WTC11 (cell line): Measurements from ENCODE around the gene TCTN2. TPM values are rescaled to one million over a fixed set of nuclear protein-coding genes. Genes with fewer than 3 reads are reported as not detected.

Source experiments
- ATAC-seq: fragments of 200-7000 bp; cut with Tn5 transposase; 2 replicates; pipeline ENCODE4 v1.10.0; 2021; ENCODE audit warnings: mild to moderate bottlenecking, moderate library complexity
- CTCF ChIA-PET: fragments of 300-600 bp; sonication (Branson Sonifier 250); formaldehyde crosslinking; loops from one replicate; lab custom pipeline; 2021; ENCODE audit warnings: antibody characterized with exemption; lab: Charles Lee
- POLR2A ChIA-PET: fragments of 350-600 bp; sonication (Branson Sonifier 250); formaldehyde crosslinking; loops from one replicate; lab custom pipeline; 2021; ENCODE audit warnings: antibody characterized with exemption; lab: Charles Lee
- DNase-seq: peaks from one replicate; pipeline ENCODE4 v3.0.0; 2021; ENCODE audit warnings: low spot score
- H3K27ac Mint-ChIP-seq: 2 replicates; pipeline ENCODE4 v1.8.0; 2021; ENCODE audit warnings: mixed read lengths
- H3K27me3 Mint-ChIP-seq: 2 replicates; pipeline ENCODE4 v1.8.0; 2021; ENCODE audit warnings: low read depth, mild to moderate bottlenecking, moderate library complexity, mixed read lengths
- H3K36me3 Mint-ChIP-seq: 2 replicates; pipeline ENCODE4 v1.8.0; 2021; ENCODE audit warnings: mixed read lengths
- H3K4me1 Mint-ChIP-seq: 2 replicates; pipeline ENCODE4 v1.8.0; 2022; ENCODE audit warnings: mixed read lengths
- H3K4me3 Mint-ChIP-seq: 2 replicates; pipeline ENCODE4 v1.8.0; 2021; ENCODE audit warnings: mild to moderate bottlenecking, moderate library complexity, mixed read lengths
- H3K9me3 Mint-ChIP-seq: 2 replicates; pipeline ENCODE4 v1.8.0; 2021; ENCODE audit warnings: mixed read lengths
- CBFB ChIP-seq: sonication (generic); formaldehyde crosslinking; IDR thresholded peaks from 2 replicates; pipeline ENCODE4 v1.8.1; 2022; ENCODE audit warnings: mild to moderate bottlenecking, low read depth, missing genetic modification reagents
- HMGA2 ChIP-seq: fragments of 250-450 bp; sonication (Bioruptor Pico); IDR thresholded peaks from 2 replicates; pipeline ENCODE4 v1.4.0; 2021; ENCODE audit warnings: mild to moderate bottlenecking, moderate library complexity
- IRF2 ChIP-seq: sonication (generic); formaldehyde crosslinking; IDR thresholded peaks from 2 replicates; pipeline ENCODE4 v1.8.0; 2022; ENCODE audit warnings: low read depth, missing genetic modification reagents, borderline replicate concordance
- KAT7 ChIP-seq: sonication (generic); formaldehyde crosslinking; IDR thresholded peaks from 2 replicates; pipeline ENCODE4 v1.8.1; 2023; ENCODE audit warnings: missing genetic modification reagents, mild to moderate bottlenecking, borderline replicate concordance
- MXD4 ChIP-seq: fragments of 250-450 bp; sonication (Bioruptor Pico); IDR thresholded peaks from 2 replicates; pipeline ENCODE4 v1.8.0; 2021; ENCODE audit warnings: mild to moderate bottlenecking, moderate library complexity, borderline replicate concordance
- NFYB ChIP-seq: sonication (generic); formaldehyde crosslinking; conservative IDR thresholded peaks from 2 replicates; pipeline ENCODE4 v1.8.0; 2022; ENCODE audit warnings: low read depth, missing genetic modification reagents
- RELA ChIP-seq: sonication (generic); formaldehyde crosslinking; IDR thresholded peaks from 2 replicates; pipeline ENCODE4 v1.8.1; 2022; ENCODE audit warnings: missing genetic modification reagents, mild to moderate bottlenecking, borderline replicate concordance
- ZNF416 ChIP-seq: fragments of 250-450 bp; sonication (Bioruptor Pico); IDR thresholded peaks from 2 replicates; pipeline ENCODE4 v1.9.0; 2021; ENCODE audit warnings: mild to moderate bottlenecking, inconsistent platforms
- total RNA-seq: library from RNA; stranded (reverse); gene quantifications from 3 replicates; pipeline ENCODE4 v1.2.3, GENCODE V29; 2021
- TF ChIP-seq, protein P1 (sequence below): sonication (generic); formaldehyde crosslinking; IDR thresholded peaks from 2 replicates; pipeline ENCODE4 v1.8.0; 2022; ENCODE audit warnings: mild to moderate bottlenecking, missing genetic modification reagents
- TF ChIP-seq, protein P2 (sequence below): sonication (generic); formaldehyde crosslinking; IDR thresholded peaks from 2 replicates; pipeline ENCODE4 v1.8.1; 2023; ENCODE audit warnings: mild to moderate bottlenecking, missing genetic modification reagents, moderate library complexity
- TF ChIP-seq, protein P3 (sequence below): sonication (generic); formaldehyde crosslinking; IDR thresholded peaks from 2 replicates; pipeline ENCODE4 v1.8.0; 2022; ENCODE audit warnings: mild to moderate bottlenecking, missing genetic modification reagents
- TF ChIP-seq, protein P4 (sequence below): sonication (generic); formaldehyde crosslinking; IDR thresholded peaks from 2 replicates; pipeline ENCODE4 v1.8.0; 2023; ENCODE audit warnings: missing genetic modification reagents
- TF ChIP-seq, protein P5 (sequence below): sonication (generic); formaldehyde crosslinking; IDR thresholded peaks from 2 replicates; pipeline ENCODE4 v1.8.0; 2023; ENCODE audit warnings: missing genetic modification reagents, mild to moderate bottlenecking, borderline replicate concordance

The TCTN2 gene
- total RNA-seq, 1 experiment from 2014 or later, result 6.2 TPM

DNA sequence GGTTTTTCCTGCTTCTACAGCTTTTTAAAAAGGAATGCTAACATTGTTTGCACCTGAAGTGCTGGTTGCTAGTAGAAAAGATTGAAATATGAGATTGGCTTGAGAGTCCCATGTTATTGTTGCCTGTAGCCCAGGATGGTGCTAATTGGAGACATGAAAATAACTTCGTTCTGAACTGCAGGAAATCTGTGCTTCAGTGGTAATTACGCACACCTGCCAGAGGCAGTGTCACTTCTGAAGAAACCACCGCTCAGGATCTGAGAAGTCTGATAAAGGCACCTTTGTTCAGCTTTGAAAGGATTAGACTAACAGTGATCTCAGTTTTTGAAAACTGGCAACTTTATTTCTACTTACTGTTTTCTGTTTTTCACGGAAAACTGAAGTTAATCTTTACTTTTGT is 25.7 kb downstream of the TCTN2 start:
- H3K36me3 Mint-ChIP-seq, result no peaks in the 10 kb centered on the region
- no peak overlapping the region for H3K4me3 Mint-ChIP-seq
- ATAC-seq, result no peak
- H3K27ac Mint-ChIP-seq, result no peak overlapping the region
- ChIA-PET POLR2A (no interaction called here), CTCF (no interaction called here)
- H3K4me1 Mint-ChIP-seq, result no peaks in the 10 kb centered on the region
- no peaks in the 10 kb centered on the region for H3K9me3 Mint-ChIP-seq
- H3K27me3 Mint-ChIP-seq, result no peaks in the 10 kb centered on the region
- no peak for DNase-seq
- TF ChIP-seq MXD4 (CRISPR knock-in tag) (no peak), CBFB (CRISPR knock-in tag) (no peak), RELA (CRISPR knock-in tag) (no peak), IRF2 (no peak)

DNA sequence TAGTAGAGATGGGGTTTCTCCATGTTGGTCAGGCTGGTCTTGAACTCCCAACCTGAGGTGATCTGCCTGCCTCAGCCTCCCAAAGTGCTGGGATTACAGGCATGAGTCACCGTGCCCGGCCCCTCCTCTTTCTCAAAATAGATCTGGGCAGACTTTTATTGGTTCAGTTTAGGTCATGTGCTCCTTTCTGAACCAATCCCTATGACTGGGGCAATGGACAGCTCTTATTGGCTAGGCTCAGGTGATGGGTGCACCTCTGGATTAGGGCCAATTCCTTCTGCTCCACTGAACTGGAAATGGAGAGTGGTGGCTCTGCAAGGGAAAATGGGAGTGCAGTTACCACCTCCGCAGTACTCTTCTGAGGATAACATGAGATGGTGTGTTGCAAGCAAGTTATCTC is 35.0 kb downstream of the TCTN2 start:
- Mint-ChIP-seq H3K27ac (no peak overlapping the region), H3K27me3 (no peaks in the 10 kb centered on the region), H3K4me3 (no peak overlapping the region)
- ATAC-seq (peak; percentile 47), DNase-seq (no peak)
- POLR2A ChIA-PET, result no interaction called here
- TF ChIP-seq, protein P1, sequence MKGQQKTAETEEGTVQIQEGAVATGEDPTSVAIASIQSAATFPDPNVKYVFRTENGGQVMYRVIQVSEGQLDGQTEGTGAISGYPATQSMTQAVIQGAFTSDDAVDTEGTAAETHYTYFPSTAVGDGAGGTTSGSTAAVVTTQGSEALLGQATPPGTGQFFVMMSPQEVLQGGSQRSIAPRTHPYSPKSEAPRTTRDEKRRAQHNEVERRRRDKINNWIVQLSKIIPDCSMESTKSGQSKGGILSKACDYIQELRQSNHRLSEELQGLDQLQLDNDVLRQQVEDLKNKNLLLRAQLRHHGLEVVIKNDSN, result peak; percentile 16; the same call in 1 of the 2 replicates
- TF ChIP-seq, protein P2, sequence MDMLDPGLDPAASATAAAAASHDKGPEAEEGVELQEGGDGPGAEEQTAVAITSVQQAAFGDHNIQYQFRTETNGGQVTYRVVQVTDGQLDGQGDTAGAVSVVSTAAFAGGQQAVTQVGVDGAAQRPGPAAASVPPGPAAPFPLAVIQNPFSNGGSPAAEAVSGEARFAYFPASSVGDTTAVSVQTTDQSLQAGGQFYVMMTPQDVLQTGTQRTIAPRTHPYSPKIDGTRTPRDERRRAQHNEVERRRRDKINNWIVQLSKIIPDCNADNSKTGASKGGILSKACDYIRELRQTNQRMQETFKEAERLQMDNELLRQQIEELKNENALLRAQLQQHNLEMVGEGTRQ (CRISPR knock-in tag), result 0 out of 2 replicates have a peak, but pooled peaks have one; percentile 37
- no peak for TF ChIP-seq KAT7 (CRISPR knock-in tag)
- no peak for TF ChIP-seq HMGA2 (CRISPR knock-in tag)
- TF ChIP-seq NFYB, result 0 out of 2 replicates have a peak, but pooled peaks have one; percentile 15
- no peak for TF ChIP-seq ZNF416
- TF ChIP-seq, all 79 proteins: peak for 3
- Mint-ChIP-seq H3K4me1 (no peaks in the 10 kb centered on the region), H3K36me3 (peaks cover 2% of the 10 kb centered on the region), H3K9me3 (0 out of 2 replicates have a peak, but pooled peaks cover 3% of the 10 kb centered on the region)
- CTCF ChIA-PET, result no interaction called here

DNA sequence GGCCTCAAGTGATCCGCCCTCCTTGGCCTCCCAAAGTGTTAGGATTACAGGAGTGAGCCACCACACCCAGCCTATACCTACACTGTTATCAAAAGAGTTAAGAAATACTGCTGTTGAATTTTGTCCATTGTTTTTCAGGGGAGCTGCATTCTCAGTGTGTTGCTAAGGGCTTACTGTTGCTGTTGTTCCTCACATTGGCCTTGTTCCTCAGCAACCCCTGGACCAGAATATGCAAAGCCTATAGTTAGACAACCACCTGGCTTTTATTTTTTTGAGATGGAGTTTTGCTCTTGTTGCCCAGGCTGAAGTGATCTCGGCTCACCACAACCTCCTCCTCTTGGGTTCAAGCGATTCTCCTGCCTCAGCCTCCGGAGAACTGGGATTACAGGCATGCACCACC is 36.6 kb downstream of the TCTN2 start:
- DNase-seq, result no peak
- POLR2A ChIA-PET, result no interaction called here
- Mint-ChIP-seq H3K4me3 (no peak overlapping the region), H3K27ac (no peak overlapping the region), H3K4me1 (no peaks in the 10 kb centered on the region), H3K9me3 (0 out of 2 replicates have a peak, but pooled peaks cover 3% of the 10 kb centered on the region), H3K36me3 (peaks cover 2% of the 10 kb centered on the region), H3K27me3 (no peaks in the 10 kb centered on the region)
- CTCF ChIA-PET, result no interaction called here
- TF ChIP-seq, protein P3, sequence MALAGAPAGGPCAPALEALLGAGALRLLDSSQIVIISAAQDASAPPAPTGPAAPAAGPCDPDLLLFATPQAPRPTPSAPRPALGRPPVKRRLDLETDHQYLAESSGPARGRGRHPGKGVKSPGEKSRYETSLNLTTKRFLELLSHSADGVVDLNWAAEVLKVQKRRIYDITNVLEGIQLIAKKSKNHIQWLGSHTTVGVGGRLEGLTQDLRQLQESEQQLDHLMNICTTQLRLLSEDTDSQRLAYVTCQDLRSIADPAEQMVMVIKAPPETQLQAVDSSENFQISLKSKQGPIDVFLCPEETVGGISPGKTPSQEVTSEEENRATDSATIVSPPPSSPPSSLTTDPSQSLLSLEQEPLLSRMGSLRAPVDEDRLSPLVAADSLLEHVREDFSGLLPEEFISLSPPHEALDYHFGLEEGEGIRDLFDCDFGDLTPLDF (CRISPR knock-in tag), result no peak
- TF ChIP-seq, protein P4, sequence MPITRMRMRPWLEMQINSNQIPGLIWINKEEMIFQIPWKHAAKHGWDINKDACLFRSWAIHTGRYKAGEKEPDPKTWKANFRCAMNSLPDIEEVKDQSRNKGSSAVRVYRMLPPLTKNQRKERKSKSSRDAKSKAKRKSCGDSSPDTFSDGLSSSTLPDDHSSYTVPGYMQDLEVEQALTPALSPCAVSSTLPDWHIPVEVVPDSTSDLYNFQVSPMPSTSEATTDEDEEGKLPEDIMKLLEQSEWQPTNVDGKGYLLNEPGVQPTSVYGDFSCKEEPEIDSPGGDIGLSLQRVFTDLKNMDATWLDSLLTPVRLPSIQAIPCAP, result no peak
- ATAC-seq, result no peak

DNA sequence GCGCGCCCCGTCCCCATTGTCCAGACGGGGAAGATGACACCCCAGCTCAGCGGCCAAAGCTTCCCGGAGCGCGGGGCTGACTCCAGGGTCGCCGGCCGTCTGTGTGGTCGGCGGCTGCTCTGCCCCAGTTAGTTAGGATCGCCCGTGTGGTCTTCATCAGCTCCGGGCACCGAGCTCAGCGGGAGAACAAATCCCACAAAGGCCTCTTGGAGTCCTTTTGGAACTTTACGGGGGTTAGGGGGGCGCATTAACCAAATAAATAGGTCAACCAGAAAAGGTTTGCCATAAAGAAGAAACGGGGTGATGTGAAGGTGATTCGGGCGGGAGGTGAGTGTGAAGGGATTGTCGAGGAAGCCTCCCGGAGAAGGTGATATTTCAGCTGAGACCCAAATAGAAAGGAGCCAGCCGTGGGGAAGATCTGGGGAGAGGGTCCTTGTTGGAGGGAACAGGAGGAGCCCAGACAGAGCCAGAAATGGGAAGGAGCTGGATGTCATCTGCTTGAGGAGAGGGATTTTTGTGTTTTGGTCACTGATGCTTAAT is 41.9 kb downstream of the TCTN2 start:
- TF ChIP-seq, protein P5, sequence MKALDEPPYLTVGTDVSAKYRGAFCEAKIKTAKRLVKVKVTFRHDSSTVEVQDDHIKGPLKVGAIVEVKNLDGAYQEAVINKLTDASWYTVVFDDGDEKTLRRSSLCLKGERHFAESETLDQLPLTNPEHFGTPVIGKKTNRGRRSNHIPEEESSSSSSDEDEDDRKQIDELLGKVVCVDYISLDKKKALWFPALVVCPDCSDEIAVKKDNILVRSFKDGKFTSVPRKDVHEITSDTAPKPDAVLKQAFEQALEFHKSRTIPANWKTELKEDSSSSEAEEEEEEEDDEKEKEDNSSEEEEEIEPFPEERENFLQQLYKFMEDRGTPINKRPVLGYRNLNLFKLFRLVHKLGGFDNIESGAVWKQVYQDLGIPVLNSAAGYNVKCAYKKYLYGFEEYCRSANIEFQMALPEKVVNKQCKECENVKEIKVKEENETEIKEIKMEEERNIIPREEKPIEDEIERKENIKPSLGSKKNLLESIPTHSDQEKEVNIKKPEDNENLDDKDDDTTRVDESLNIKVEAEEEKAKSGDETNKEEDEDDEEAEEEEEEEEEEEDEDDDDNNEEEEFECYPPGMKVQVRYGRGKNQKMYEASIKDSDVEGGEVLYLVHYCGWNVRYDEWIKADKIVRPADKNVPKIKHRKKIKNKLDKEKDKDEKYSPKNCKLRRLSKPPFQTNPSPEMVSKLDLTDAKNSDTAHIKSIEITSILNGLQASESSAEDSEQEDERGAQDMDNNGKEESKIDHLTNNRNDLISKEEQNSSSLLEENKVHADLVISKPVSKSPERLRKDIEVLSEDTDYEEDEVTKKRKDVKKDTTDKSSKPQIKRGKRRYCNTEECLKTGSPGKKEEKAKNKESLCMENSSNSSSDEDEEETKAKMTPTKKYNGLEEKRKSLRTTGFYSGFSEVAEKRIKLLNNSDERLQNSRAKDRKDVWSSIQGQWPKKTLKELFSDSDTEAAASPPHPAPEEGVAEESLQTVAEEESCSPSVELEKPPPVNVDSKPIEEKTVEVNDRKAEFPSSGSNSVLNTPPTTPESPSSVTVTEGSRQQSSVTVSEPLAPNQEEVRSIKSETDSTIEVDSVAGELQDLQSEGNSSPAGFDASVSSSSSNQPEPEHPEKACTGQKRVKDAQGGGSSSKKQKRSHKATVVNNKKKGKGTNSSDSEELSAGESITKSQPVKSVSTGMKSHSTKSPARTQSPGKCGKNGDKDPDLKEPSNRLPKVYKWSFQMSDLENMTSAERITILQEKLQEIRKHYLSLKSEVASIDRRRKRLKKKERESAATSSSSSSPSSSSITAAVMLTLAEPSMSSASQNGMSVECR (CRISPR knock-in tag), result peak; percentile 32; the same call in 1 of the 2 replicates
- TF ChIP-seq, protein P4, result no peak
- peak overlapping the region; percentile 97 for H3K4me3 Mint-ChIP-seq

More for the DNA sequence above, 41.9 kb downstream of the TCTN2 start:
- ATAC-seq (no peak), DNase-seq (no peak)
- H3K4me1 Mint-ChIP-seq, result peaks cover 16% of the 10 kb centered on the region
- H3K27ac Mint-ChIP-seq, result peak overlapping the region; percentile 6; the same call in 1 of the 2 replicates
- ChIA-PET POLR2A (interaction anchor here (0.6 to 1.4 kb wide), 3 partner anchors 110 to 480 kb away, joined by 3 to 6 read pairs (median 5); partner anchors contain the start of genes DDX55, MPHOSPH9 and MTRFR), CTCF (interaction anchor here (0.6 to 2.5 kb wide), 6 partner anchors 17 to 347 kb away, joined by 3 to 11 read pairs (median 6); partner anchors contain the start of genes DNAH10 and TMED2)
- no peaks in the 10 kb centered on the region for H3K27me3 Mint-ChIP-seq
- no peaks in the 10 kb centered on the region for H3K9me3 Mint-ChIP-seq
- no peaks in the 10 kb centered on the region for H3K36me3 Mint-ChIP-seq
